ENCODE results near the gene ZNF709. TPM values are rescaled to one million over a fixed set of nuclear protein-coding genes. Genes with fewer than 3 reads are reported as not detected.

Gene ZNF709
- total RNA-seq: 2.3 and 3.6 TPM in 2 replicates

GRCh38 chr19:12484371-12485051 is at the start of gene ZNF709:
Gene ZNF709, minus strand, starts transcription at chr19:12484816. Its CDS starts 159 bp downstream, at chr19:12484657.

GRCh38 chr19:12440541-12441316 is 43.9 kb downstream of the ZNF709 start, which contains the start of gene ZNF443:
Gene ZNF443, minus strand, starts transcription at chr19:12441021. Its CDS starts 107 bp downstream, at chr19:12440914.

Small RNAs within 50 kb of the gene (small RNA-seq; reads per million reads assigned to genes)
- gene MTCO1P27 (not detected), gene PPIAP20 (not detected)

Other genes starting within 250 kb of the ZNF709 start
- 5.0 and 6.5 TPM in 2 replicates for gene ZNF44, start 189.9 kb downstream of the ZNF709 start, total RNA-seq
- gene ZNF563, start 151.2 kb downstream of the ZNF709 start, total RNA-seq: 0.65 and 2.0 TPM in 2 replicates
- 0.65 and 1.5 TPM in 2 replicates for gene ZNF442, start 119.1 kb downstream of the ZNF709 start, total RNA-seq
- gene ZNF799, start 83.5 kb downstream of the ZNF709 start, total RNA-seq: 5.6 and 6.4 TPM in 2 replicates
- gene ZNF443, start 43.8 kb downstream of the ZNF709 start, total RNA-seq: 4.6 and 5.2 TPM in 2 replicates
- 5.9 and 6.9 TPM in 2 replicates for gene ZNF564, start 66.7 kb upstream of the ZNF709 start, total RNA-seq
- gene ZNF490, start 126.0 kb upstream of the ZNF709 start, total RNA-seq: 7.2 and 9.9 TPM in 2 replicates
- gene ZNF791, start 126.1 kb upstream of the ZNF709 start, total RNA-seq: 18.3 and 20.6 TPM in 2 replicates
- 51.2 and 53.2 TPM in 2 replicates for gene MAN2B1, start 181.9 kb upstream of the ZNF709 start, total RNA-seq
- gene WDR83, start 182.0 kb upstream of the ZNF709 start, total RNA-seq: 4.9 and 8.8 TPM in 2 replicates
- gene DHPS, start 197.1 kb upstream of the ZNF709 start, total RNA-seq: 52.6 and 53.0 TPM in 2 replicates
- gene GNG14, start 203.2 kb upstream of the ZNF709 start, total RNA-seq: not detected in 2 replicates
- 16.5 and 21.9 TPM in 2 replicates for gene FBXW9, start 211.8 kb upstream of the ZNF709 start, total RNA-seq
- gene TNPO2, start 239.1 kb upstream of the ZNF709 start, total RNA-seq: 55.5 and 61.4 TPM in 2 replicates
- gene TRIR, start 249.9 kb upstream of the ZNF709 start, total RNA-seq: 169 and 191 TPM in 2 replicates